Suprapubic skin (tissue), 3 donors: ENCODE data around the gene MMUT.

Source experiments
- CTCF ChIP-seq, 2 donors: fragments of 200-600 bp in 1 of 2; fragments of 450-650 bp in 1 of 2; sonication (generic) in 1 of 2; IDR thresholded peaks; one replicate each; pipeline ENCODE4 v1.5.1; 2016 to 2019; ENCODE audit warnings: antibody characterized with exemption in 2 of 2, mild to moderate bottlenecking in 1 of 2, moderate library complexity in 1 of 2
- POLR2A ChIP-seq, 2 donors: fragments of 450-650 bp; IDR thresholded peaks; one replicate each; pipeline ENCODE4 v1.6.1; 2017; ENCODE audit warnings: antibody characterized with exemption in 2 of 2, mild to moderate bottlenecking in 2 of 2, moderate library complexity in 2 of 2

- TF ChIP-seq CTCF (IDR thresholded peaks at IDR 0.05) (no peak), POLR2A (IDR thresholded peaks at IDR 0.05) (no peak)
Measured at GRCh38 chr6:49497304-49497703, 34.3 kb upstream of the MMUT start.
